ENCODE measurements around the gene SFT2D1.

Gene SFT2D1

GRCh38 chr6:166308769-166309589 lies 33.4 kb downstream of the SFT2D1 start:
- Histone ChIP-seq H3K27me3 (replicated peaks; ENCODE audit: control insufficient read depth, insufficient read depth, low read length) (no peaks in the 10 kb centered on the region), H3K36me3 (ENCODE audit: control insufficient read depth, insufficient read depth, low read length) (no peaks in the 10 kb centered on the region), H3K4me3 (replicated peaks; ENCODE audit: low read depth, low read length) (peak overlapping the region; percentile 68)
- TF ChIP-seq CTCF (IDR thresholded peaks at IDR 0.05; ENCODE audit: insufficient read depth, low read length, poor library complexity, severe bottlenecking): no peak
- no peak for DNase-seq (ENCODE audit: extremely low read depth, insufficient read length)

GRCh38 chr6:166308033-166308768 lies 34.1 kb downstream of the SFT2D1 start, which contains the start of gene PRR18:
PRR18 (minus strand) TSS chr6:166308392; CDS start chr6:166308142, 250 bp downstream.
- H3K4me3 ChIP-seq (replicated peaks; ENCODE audit: low read depth, low read length): peak within 1 kb of the TSS; percentile 68
- DNase-seq (ENCODE audit: extremely low read depth, insufficient read length): peak; percentile 59
- H3K27me3 ChIP-seq (replicated peaks; ENCODE audit: control insufficient read depth, insufficient read depth, low read length): no peaks in the 10 kb centered on the region
- no peaks in the 10 kb centered on the region for H3K36me3 ChIP-seq (ENCODE audit: control insufficient read depth, insufficient read depth, low read length)
- TF ChIP-seq CTCF (IDR thresholded peaks at IDR 0.05; ENCODE audit: insufficient read depth, low read length, poor library complexity, severe bottlenecking): no peak

- H3K4me3 ChIP-seq (replicated peaks; ENCODE audit: low read depth, low read length): peak overlapping the region; percentile 68
- no peak for TF ChIP-seq CTCF (IDR thresholded peaks at IDR 0.05; ENCODE audit: insufficient read depth, low read length, poor library complexity, severe bottlenecking)
- no peaks in the 10 kb centered on the region for H3K27me3 ChIP-seq (replicated peaks; ENCODE audit: control insufficient read depth, insufficient read depth, low read length)
Observed at GRCh38 chr6:166307082-166308032, 35.0 kb downstream of the SFT2D1 start.

GRCh38 chr6:166306378-166307081 lies 35.8 kb downstream of the SFT2D1 start:
- TF ChIP-seq CTCF (IDR thresholded peaks at IDR 0.05; ENCODE audit: insufficient read depth, low read length, poor library complexity, severe bottlenecking): no peak
- H3K36me3 ChIP-seq (ENCODE audit: control insufficient read depth, insufficient read depth, low read length): no peaks in the 10 kb centered on the region
- peak overlapping the region; percentile 68 for H3K4me3 ChIP-seq (replicated peaks; ENCODE audit: low read depth, low read length)
- no peaks in the 10 kb centered on the region for H3K27me3 ChIP-seq (replicated peaks; ENCODE audit: control insufficient read depth, insufficient read depth, low read length)
- no peak for DNase-seq (ENCODE audit: extremely low read depth, insufficient read length)

More at GRCh38 chr6:166307082-166308032, 35.0 kb downstream of the SFT2D1 start:
- no peaks in the 10 kb centered on the region for H3K36me3 ChIP-seq (ENCODE audit: control insufficient read depth, insufficient read depth, low read length)
- DNase-seq (ENCODE audit: extremely low read depth, insufficient read length): peak; percentile 45
